ENCODE data around the gene OAS3. TPM values are rescaled to one million over a fixed set of nuclear protein-coding genes. Genes with fewer than 3 reads are reported as not detected.

OAS3 gene
- total and polyA plus RNA-seq, 2 donors (not counting 1 experiment from before 2014, with no cell fraction given), result 16.5 to 24.9 TPM

DNA sequence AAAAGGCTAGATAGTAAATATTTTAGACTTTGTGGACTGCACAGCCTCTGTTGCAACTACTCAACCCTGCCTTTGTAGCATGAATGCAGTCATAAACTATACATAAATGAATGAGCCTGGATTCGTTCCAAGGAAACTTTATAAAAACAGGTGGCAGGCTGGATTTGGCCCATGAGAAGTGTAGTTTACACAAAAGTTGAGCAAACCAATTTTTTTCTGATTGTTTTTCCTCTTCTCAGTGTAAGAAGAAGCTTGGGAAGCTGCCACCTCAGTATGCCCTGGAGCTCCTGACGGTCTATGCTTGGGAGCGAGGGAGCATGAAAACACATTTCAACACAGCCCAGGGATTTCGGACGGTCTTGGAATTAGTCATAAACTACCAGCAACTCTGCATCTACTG, 22.0 kb upstream of the OAS3 start:
- Histone ChIP-seq H3K4me3 (ENCODE audit: control extremely low read depth in 1 of 5, extremely low read depth in 1 of 5, insufficient read depth in 1 of 5, low read depth in 2 of 5, low read length in 4 of 5) (no peak overlapping the region), H3K4me1 (ENCODE audit: control insufficient read depth in 2 of 2, insufficient read depth in 2 of 2, low read length in 2 of 2) (peaks cover 0 to under 1% of the 10 kb centered on the region in 2 donors), H3K79me2 (ENCODE audit: control insufficient read depth, insufficient read depth, low read length) (peaks cover 33% of the 10 kb centered on the region), H4K20me1 (ENCODE audit: control insufficient read depth, insufficient read depth, low read length, poor library complexity, severe bottlenecking) (peaks cover 21% of the 10 kb centered on the region), H3K36me3 (replicated peaks in 1 of 2; ENCODE audit: control extremely low read depth in 1 of 2, control insufficient read depth in 1 of 2, extremely low read depth in 1 of 2, insufficient read depth in 2 of 2, low read length in 1 of 2) (peaks cover 1 to 74% of the 10 kb centered on the region in 2 experiments), H3K9ac (ENCODE audit: low read length) (no peak overlapping the region), H3K9me3 (ENCODE audit: control extremely low read depth in 1 of 3, control insufficient read depth in 2 of 3, insufficient read depth in 1 of 3, low read length in 2 of 3) (peaks cover 0 to 15% (median 5%) of the 10 kb centered on the region in 3 donors), H3K4me2 (replicated peaks; ENCODE audit: low read depth, low read length, poor library complexity, severe bottlenecking) (no peak overlapping the region), H3K27me3 (replicated peaks in 1 of 4; ENCODE audit: control extremely low read depth in 1 of 4, control insufficient read depth in 3 of 4, insufficient read depth in 4 of 4, low read length in 3 of 4) (no peaks in the 10 kb centered on the region), H2AFZ (ENCODE audit: insufficient read depth, low read depth, low read length, poor library complexity, severe bottlenecking) (no peak overlapping the region), H3K27ac (ENCODE audit: low read length in 2 of 2) (no peak overlapping the region)
- POLR2A ChIA-PET, result interaction anchor here (0.9 kb wide), 1 partner anchor 9 kb away, joined by 3 read pairs; the partner anchor contains the start of gene OAS1
- no peak for DNase-seq
- ATAC-seq (ENCODE audit: low read depth), result no peak
- WGBS (ENCODE audit: insufficient coverage), result 100% methylated on average over 2 of the region's 5 CpGs
- TF ChIP-seq EZH2 (IDR thresholded peaks at IDR 0.05; ENCODE audit: borderline replicate concordance, insufficient read depth, low read depth, low read length, poor library complexity, severe bottlenecking), result no peak
- TF ChIP-seq, protein P1, sequence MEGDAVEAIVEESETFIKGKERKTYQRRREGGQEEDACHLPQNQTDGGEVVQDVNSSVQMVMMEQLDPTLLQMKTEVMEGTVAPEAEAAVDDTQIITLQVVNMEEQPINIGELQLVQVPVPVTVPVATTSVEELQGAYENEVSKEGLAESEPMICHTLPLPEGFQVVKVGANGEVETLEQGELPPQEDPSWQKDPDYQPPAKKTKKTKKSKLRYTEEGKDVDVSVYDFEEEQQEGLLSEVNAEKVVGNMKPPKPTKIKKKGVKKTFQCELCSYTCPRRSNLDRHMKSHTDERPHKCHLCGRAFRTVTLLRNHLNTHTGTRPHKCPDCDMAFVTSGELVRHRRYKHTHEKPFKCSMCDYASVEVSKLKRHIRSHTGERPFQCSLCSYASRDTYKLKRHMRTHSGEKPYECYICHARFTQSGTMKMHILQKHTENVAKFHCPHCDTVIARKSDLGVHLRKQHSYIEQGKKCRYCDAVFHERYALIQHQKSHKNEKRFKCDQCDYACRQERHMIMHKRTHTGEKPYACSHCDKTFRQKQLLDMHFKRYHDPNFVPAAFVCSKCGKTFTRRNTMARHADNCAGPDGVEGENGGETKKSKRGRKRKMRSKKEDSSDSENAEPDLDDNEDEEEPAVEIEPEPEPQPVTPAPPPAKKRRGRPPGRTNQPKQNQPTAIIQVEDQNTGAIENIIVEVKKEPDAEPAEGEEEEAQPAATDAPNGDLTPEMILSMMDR (IDR thresholded peaks at IDR 0.05), result no peak
- Mint-ChIP-seq H3K4me3 (no peak overlapping the region), H3K27ac (no peak overlapping the region), H3K27me3 (no peaks in the 10 kb centered on the region), H3K9me3 (ENCODE audit: insufficient read depth) (peaks cover 7% of the 10 kb centered on the region), H3K4me1 (peaks cover 21% of the 10 kb centered on the region)
- intact Hi-C loops (cut with micrococcal nuclease), result no loop called here
- CTCF ChIA-PET, result interaction anchor here (1.1 kb wide), 1 partner anchor 11 kb away, joined by 3 read pairs; no protein-coding TSS in a partner anchor

DNA sequence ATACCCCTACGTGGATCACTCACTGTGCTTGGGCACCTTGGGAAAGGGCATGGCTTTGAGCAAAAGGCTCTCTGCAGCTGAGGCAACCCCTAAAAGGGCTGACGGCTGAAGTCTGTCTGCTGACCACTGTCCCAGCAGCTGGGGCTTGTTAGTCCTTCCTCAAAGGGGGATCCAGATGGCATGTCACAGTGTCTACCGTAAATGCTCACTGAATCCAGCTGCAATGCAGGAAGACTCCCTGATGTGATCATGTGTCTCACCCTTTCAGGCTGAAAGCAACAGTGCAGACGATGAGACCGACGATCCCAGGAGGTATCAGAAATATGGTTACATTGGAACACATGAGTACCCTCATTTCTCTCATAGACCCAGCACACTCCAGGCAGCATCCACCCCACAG, 19.2 kb upstream of the OAS3 start:
- no peak overlapping the region for H3K27ac ChIP-seq (ENCODE audit: low read length in 2 of 2)
- no peak overlapping the region for H3K4me2 ChIP-seq (replicated peaks; ENCODE audit: low read depth, low read length, poor library complexity, severe bottlenecking)
- peaks cover 12% of the 10 kb centered on the region for H4K20me1 ChIP-seq (ENCODE audit: control insufficient read depth, insufficient read depth, low read length, poor library complexity, severe bottlenecking)
- intact Hi-C loops (cut with micrococcal nuclease), result no loop called here
- peaks cover 21% of the 10 kb centered on the region for H3K4me1 Mint-ChIP-seq
- no peaks in the 10 kb centered on the region for H3K9me3 ChIP-seq (ENCODE audit: control extremely low read depth in 1 of 3, control insufficient read depth in 2 of 3, insufficient read depth in 1 of 3, low read length in 2 of 3)
- peaks cover 1 to 54% of the 10 kb centered on the region in 2 experiments for H3K36me3 ChIP-seq (replicated peaks in 1 of 2; ENCODE audit: control extremely low read depth in 1 of 2, control insufficient read depth in 1 of 2, extremely low read depth in 1 of 2, insufficient read depth in 2 of 2, low read length in 1 of 2)
- no peak overlapping the region for H3K4me3 Mint-ChIP-seq
- H3K79me2 ChIP-seq (ENCODE audit: control insufficient read depth, insufficient read depth, low read length), result peaks cover 12% of the 10 kb centered on the region
- H3K4me3 ChIP-seq (ENCODE audit: control extremely low read depth in 1 of 5, extremely low read depth in 1 of 5, insufficient read depth in 1 of 5, low read depth in 2 of 5, low read length in 4 of 5), result no peak overlapping the region
- DNase-seq (no peak), ATAC-seq (ENCODE audit: low read depth) (no peak)
- no peaks in the 10 kb centered on the region for H3K9me3 Mint-ChIP-seq (ENCODE audit: insufficient read depth)
- CTCF ChIA-PET, result interaction anchor here (1.2 to 1.5 kb wide), 2 partner anchors 12 to 74 kb away, joined by 3 to 4 read pairs; no protein-coding TSS in a partner anchor
- WGBS (ENCODE audit: insufficient coverage), result 98% methylated on average over 3 of the region's 6 CpGs
- H3K4me1 ChIP-seq (ENCODE audit: control insufficient read depth in 2 of 2, insufficient read depth in 2 of 2, low read length in 2 of 2), result no peaks in the 10 kb centered on the region
- POLR2A ChIA-PET, result no interaction called here
- TF ChIP-seq, protein P1 (IDR thresholded peaks at IDR 0.05), result no peak
- TF ChIP-seq EZH2 (IDR thresholded peaks at IDR 0.05; ENCODE audit: borderline replicate concordance, insufficient read depth, low read depth, low read length, poor library complexity, severe bottlenecking), result no peak
- H3K27me3 Mint-ChIP-seq, result no peaks in the 10 kb centered on the region
- no peak overlapping the region for H3K27ac Mint-ChIP-seq
- no peaks in the 10 kb centered on the region for H3K27me3 ChIP-seq (replicated peaks in 1 of 4; ENCODE audit: control extremely low read depth in 1 of 4, control insufficient read depth in 3 of 4, insufficient read depth in 4 of 4, low read length in 3 of 4)
- H2AFZ ChIP-seq (ENCODE audit: insufficient read depth, low read depth, low read length, poor library complexity, severe bottlenecking), result no peak overlapping the region
- no peak overlapping the region for H3K9ac ChIP-seq (ENCODE audit: low read length)
